Thyroid gland (tissue), 4 donors: ENCODE measurements around the gene SGIP1. TPM values are rescaled to one million over a fixed set of nuclear protein-coding genes. Genes with fewer than 3 reads are reported as not detected.

Source experiments
- DNase-seq, 2 donors: peaks; one replicate each; pipeline ENCODE4 v3.0.0-alpha.2; 2019
- H3K27ac ChIP-seq, 3 donors: fragments of 200-600 bp; sonication (generic); 1 replicate in 2 of 3; 2 replicates in 1 of 3; pipeline ENCODE4 v1.5.1; 2016 to 2019; ENCODE audit warnings: mild to moderate bottlenecking in 1 of 3, moderate library complexity in 1 of 3
- H3K27me3 ChIP-seq: fragments of 200-600 bp; sonication (generic); one replicate; pipeline ENCODE4 v1.5.1; 2019
- H3K36me3 ChIP-seq, 2 donors: fragments of 200-600 bp; sonication (generic); one replicate each; pipeline ENCODE4 v1.5.1; 2016 to 2019
- H3K4me1 ChIP-seq, 2 donors: fragments of 200-600 bp; sonication (generic); one replicate each; pipeline ENCODE4 v1.5.1; 2017 to 2019
- H3K4me3 ChIP-seq, 3 donors: fragments of 200-600 bp; sonication (generic); replicated peaks in 1 of 3; 1 replicate in 2 of 3; 2 replicates in 1 of 3; pipeline ENCODE4 v1.5.1; 2016; ENCODE audit warnings: mild to moderate bottlenecking in 1 of 3
- H3K9me3 ChIP-seq: fragments of 200-600 bp; sonication (generic); one replicate; pipeline ENCODE4 v1.5.1; 2017
- POLR2A ChIP-seq, 2 donors: fragments of 450-650 bp; IDR thresholded peaks; one replicate each; pipeline ENCODE4 v1.6.1; 2017; ENCODE audit warnings: antibody characterized with exemption in 2 of 2, mild to moderate bottlenecking in 2 of 2, moderate library complexity in 1 of 2
- WGBS, 2 donors: methylation state at CpG; one replicate each; pipeline ENCODE4 v1.1.5; 2017; 5-methylcytosine and 5-hydroxymethylcytosine counted together
- intact Hi-C: fragments of 100-400 bp; cut with DNase I; formaldehyde crosslinking; loops from one replicate; pipeline ENCODE4 v1.15.1; 2023
- total RNA-seq, 4 donors: library from RNA; depleted of rRNA; stranded (reverse); fragments of >200 nt; gene quantifications; one replicate each; pipeline ENCODE4 v1.2.3, GENCODE V29; 2016
- TF ChIP-seq, protein P1 (sequence below), 6 experiments: fragments of 200-600 bp in 3 of 6; fragments of 450-650 bp in 3 of 6; sonication (generic) in 3 of 6; IDR thresholded peaks; one replicate each; pipeline ENCODE4 v1.5.1; 2016 to 2019; ENCODE audit warnings: antibody characterized with exemption in 6 of 6, mild to moderate bottlenecking in 2 of 6, inconsistent platforms in 1 of 6, moderate library complexity in 1 of 6

SGIP1 gene
- total RNA-seq, 4 donors from 2014 or later: 18.7 to 25.6 (median 22.4) TPM

- intact Hi-C loops: no loop called here
- DNase-seq: no peak
- H3K36me3 ChIP-seq: no peaks in the 10 kb centered on the region
- no peak overlapping the region for H3K27ac ChIP-seq
- no peaks in the 10 kb centered on the region for H3K4me1 ChIP-seq
- no peak overlapping the region for H3K4me3 ChIP-seq
- no peak for TF ChIP-seq POLR2A (IDR thresholded peaks at IDR 0.05)
- TF ChIP-seq, protein P1, sequence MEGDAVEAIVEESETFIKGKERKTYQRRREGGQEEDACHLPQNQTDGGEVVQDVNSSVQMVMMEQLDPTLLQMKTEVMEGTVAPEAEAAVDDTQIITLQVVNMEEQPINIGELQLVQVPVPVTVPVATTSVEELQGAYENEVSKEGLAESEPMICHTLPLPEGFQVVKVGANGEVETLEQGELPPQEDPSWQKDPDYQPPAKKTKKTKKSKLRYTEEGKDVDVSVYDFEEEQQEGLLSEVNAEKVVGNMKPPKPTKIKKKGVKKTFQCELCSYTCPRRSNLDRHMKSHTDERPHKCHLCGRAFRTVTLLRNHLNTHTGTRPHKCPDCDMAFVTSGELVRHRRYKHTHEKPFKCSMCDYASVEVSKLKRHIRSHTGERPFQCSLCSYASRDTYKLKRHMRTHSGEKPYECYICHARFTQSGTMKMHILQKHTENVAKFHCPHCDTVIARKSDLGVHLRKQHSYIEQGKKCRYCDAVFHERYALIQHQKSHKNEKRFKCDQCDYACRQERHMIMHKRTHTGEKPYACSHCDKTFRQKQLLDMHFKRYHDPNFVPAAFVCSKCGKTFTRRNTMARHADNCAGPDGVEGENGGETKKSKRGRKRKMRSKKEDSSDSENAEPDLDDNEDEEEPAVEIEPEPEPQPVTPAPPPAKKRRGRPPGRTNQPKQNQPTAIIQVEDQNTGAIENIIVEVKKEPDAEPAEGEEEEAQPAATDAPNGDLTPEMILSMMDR (IDR thresholded peaks at IDR 0.05): no peak
- 87 to 94% methylated on average over 3 to 6 of the region's 6 CpGs for WGBS, 2 donors
- H3K9me3 ChIP-seq: no peaks in the 10 kb centered on the region
- no peaks in the 10 kb centered on the region for H3K27me3 ChIP-seq
Measured at GRCh38 chr1:66510407-66510806, 23.5 kb upstream of the SGIP1 start.

DNA sequence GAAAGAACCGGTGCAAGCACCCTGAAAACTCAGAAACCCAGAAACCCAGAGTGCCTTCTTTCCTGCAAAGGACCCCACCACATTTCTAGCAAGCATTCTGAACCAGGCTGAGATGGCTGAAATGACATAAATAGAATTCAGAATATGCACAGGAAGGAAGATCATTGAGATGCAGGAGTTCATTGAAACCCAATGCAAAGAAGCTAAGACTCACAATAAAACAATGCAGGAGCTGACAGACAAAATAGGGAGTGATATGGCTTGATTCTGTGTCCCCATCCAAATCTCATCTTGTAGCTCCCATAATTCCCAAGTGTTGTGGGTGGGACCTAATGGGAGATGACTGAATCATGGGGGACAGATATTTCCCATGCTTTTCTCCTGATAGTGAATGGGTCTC is 22.8 kb upstream of the SGIP1 start:
- WGBS, 2 donors: 80 to 100% methylated on average over 1 of the region's 1 CpG
- Histone ChIP-seq H3K36me3 (no peaks in the 10 kb centered on the region), H3K27ac (no peak overlapping the region), H3K4me1 (no peaks in the 10 kb centered on the region), H3K27me3 (no peaks in the 10 kb centered on the region), H3K4me3 (no peak overlapping the region), H3K9me3 (no peaks in the 10 kb centered on the region)
- intact Hi-C loops: no loop called here
- TF ChIP-seq POLR2A (IDR thresholded peaks at IDR 0.05): no peak
- TF ChIP-seq, protein P1 (IDR thresholded peaks at IDR 0.05): no peak
- no peak for DNase-seq

DNA sequence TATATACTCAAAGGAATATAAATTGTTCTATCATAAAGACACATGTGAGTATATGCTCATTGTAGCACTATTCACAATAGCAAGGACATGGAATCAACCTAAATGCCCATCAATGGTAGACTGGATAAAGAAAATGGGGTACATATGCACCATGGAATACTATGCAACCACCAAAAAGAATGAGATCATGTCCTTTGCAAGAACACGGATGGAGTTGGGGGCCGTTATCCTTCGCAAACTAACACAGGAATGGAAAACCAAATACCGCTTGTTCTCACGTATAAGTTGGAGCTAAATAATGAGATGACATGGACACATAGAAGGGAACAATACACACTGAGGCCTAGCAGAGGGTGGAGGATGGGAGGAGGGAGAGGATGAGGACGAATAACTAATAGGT is 16.0 kb upstream of the SGIP1 start:
- H3K36me3 ChIP-seq: no peaks in the 10 kb centered on the region
- 78 to 95% methylated on average over 6 of the region's 6 CpGs for WGBS, 2 donors
- no peaks in the 10 kb centered on the region for H3K9me3 ChIP-seq
- H3K27ac ChIP-seq: no peak overlapping the region
- H3K27me3 ChIP-seq: no peaks in the 10 kb centered on the region
- intact Hi-C loops: no loop called here
- no peak overlapping the region for H3K4me3 ChIP-seq
- no peak for DNase-seq
- no peaks in the 10 kb centered on the region for H3K4me1 ChIP-seq
- TF ChIP-seq, protein P1 (IDR thresholded peaks at IDR 0.05): no peak
- no peak for TF ChIP-seq POLR2A (IDR thresholded peaks at IDR 0.05)

GRCh38 chr1:66518654-66519053 is 15.3 kb upstream of the SGIP1 start:
- Histone ChIP-seq H3K36me3 (no peaks in the 10 kb centered on the region), H3K4me1 (no peaks in the 10 kb centered on the region), H3K27me3 (no peaks in the 10 kb centered on the region), H3K27ac (no peak overlapping the region), H3K4me3 (no peak overlapping the region), H3K9me3 (no peaks in the 10 kb centered on the region)
- intact Hi-C loops: no loop called here
- 88 to 90% methylated on average over 2 of the region's 2 CpGs for WGBS, 2 donors
- TF ChIP-seq, protein P1 (IDR thresholded peaks at IDR 0.05): no peak
- no peak for TF ChIP-seq POLR2A (IDR thresholded peaks at IDR 0.05)
- no peak for DNase-seq

- intact Hi-C loops: no loop called here
- Histone ChIP-seq H3K27ac (no peak overlapping the region), H3K4me1 (no peaks in the 10 kb centered on the region), H3K27me3 (no peaks in the 10 kb centered on the region), H3K4me3 (no peak overlapping the region), H3K9me3 (no peaks in the 10 kb centered on the region), H3K36me3 (no peaks in the 10 kb centered on the region)
- TF ChIP-seq, protein P1 (IDR thresholded peaks at IDR 0.05): no peak
- TF ChIP-seq POLR2A (IDR thresholded peaks at IDR 0.05): no peak
- no peak for DNase-seq
- WGBS, 2 donors: 91 to 94% methylated on average over 3 of the region's 3 CpGs
Measured at GRCh38 chr1:66519992-66520391, 14.0 kb upstream of the SGIP1 start.
